HEK293 (cell line): ENCODE measurements around the gene HEYL.

Source experiments
- CTCF ChIA-PET: fragments of 350-600 bp; formaldehyde crosslinking; extraction: SDS; loops from one replicate; lab custom pipeline; 2021; ENCODE audit warnings: antibody characterized with exemption; lab: Yijun Ruan, JAX
- POLR2A ChIA-PET: fragments of 300-600 bp; formaldehyde crosslinking; extraction: SDS; loops from one replicate; lab custom pipeline; 2020; ENCODE audit warnings: antibody characterized with exemption, inconsistent platforms; lab: Yijun Ruan, JAX
- H3K27ac ChIP-seq: fragments of 200-500 bp; sonication (Bioruptor generic); 2 replicates; pipeline ENCODE4 v1.5.1; 2014; ENCODE audit warnings: low read depth, low read length, control low read depth, inconsistent platforms; ENCODE audit errors: extremely low read depth
- H3K36me3 ChIP-seq, 2 experiments: fragments of 200-500 bp in 1 of 2; sonication (Bioruptor generic) in 1 of 2; 1 replicate in 1 of 2; 2 replicates in 1 of 2; pipeline ENCODE4 v1.5.1; 2014 to 2017; ENCODE audit warnings: inconsistent platforms in 2 of 2, low read length in 2 of 2; ENCODE audit not compliant: control insufficient read depth in 2 of 2, insufficient read depth in 1 of 2
- H3K4me1 ChIP-seq: fragments of 200-500 bp; sonication (Bioruptor generic); 2 replicates; pipeline ENCODE4 v1.5.1; 2014; ENCODE audit warnings: mild to moderate bottlenecking, low read length, inconsistent platforms; ENCODE audit not compliant: control insufficient read depth, insufficient read depth
- H3K4me3 ChIP-seq: 2 replicates; pipeline ENCODE4 v1.5.1; 2011; ENCODE audit warnings: low read depth, mild to moderate bottlenecking, control low read depth, low read length, moderate library complexity
- H3K9me3 ChIP-seq: fragments of 200-500 bp; sonication (Bioruptor generic); 2 replicates; pipeline ENCODE4 v1.5.1; 2014; ENCODE audit warnings: low read depth, low read length, inconsistent platforms; ENCODE audit not compliant: control insufficient read depth, insufficient read depth
- EGR2 ChIP-seq: fragments of 450-650 bp; formaldehyde crosslinking; IDR thresholded peaks from 2 replicates; pipeline ENCODE4 v1.5.1; 2016; ENCODE audit warnings: low read depth, missing biosample characterization, missing genetic modification characterization
- GLIS2 ChIP-seq: fragments of 450-650 bp; formaldehyde crosslinking; IDR thresholded peaks from 2 replicates; pipeline ENCODE4 v1.5.1; 2016; ENCODE audit warnings: missing biosample characterization, missing genetic modification characterization
- HOXD13 ChIP-seq: sonication (generic); formaldehyde crosslinking; IDR thresholded peaks from 2 replicates; pipeline ENCODE4 v1.8.0; 2022; ENCODE audit warnings: missing genetic modification reagents, borderline replicate concordance
- KLF17 ChIP-seq: fragments of 450-650 bp; formaldehyde crosslinking; IDR thresholded peaks from 2 replicates; pipeline ENCODE4 v1.5.1; 2016; ENCODE audit warnings: missing biosample characterization, missing genetic modification characterization
- MYNN ChIP-seq: fragments of 450-650 bp; formaldehyde crosslinking; IDR thresholded peaks from 2 replicates; pipeline ENCODE4 v1.5.1; 2016; ENCODE audit warnings: missing biosample characterization, missing genetic modification characterization, borderline replicate concordance
- SCRT2 ChIP-seq: fragments of 450-650 bp; formaldehyde crosslinking; IDR thresholded peaks from 2 replicates; pipeline ENCODE4 v1.5.1; 2016; ENCODE audit warnings: missing biosample characterization, missing genetic modification characterization
- SP3 ChIP-seq: fragments of 450-650 bp; formaldehyde crosslinking; IDR thresholded peaks from 2 replicates; pipeline ENCODE4 v1.5.1; 2016; ENCODE audit warnings: missing biosample characterization, missing genetic modification characterization
- TRIM28 ChIP-seq: IDR thresholded peaks from 2 replicates; pipeline ENCODE4 v1.6.1; 2011; ENCODE audit warnings: low read length, control low read depth, borderline replicate concordance
- ZBTB20 ChIP-seq: fragments of 450-650 bp; formaldehyde crosslinking; IDR thresholded peaks from 2 replicates; pipeline ENCODE4 v1.5.1; 2016; ENCODE audit warnings: missing biosample characterization, missing genetic modification characterization
- ZBTB7A ChIP-seq: fragments of 450-650 bp; formaldehyde crosslinking; IDR thresholded peaks from 2 replicates; pipeline ENCODE4 v1.5.1; 2016; ENCODE audit warnings: low read depth, missing biosample characterization, missing genetic modification characterization
- ZFHX2 ChIP-seq: fragments of 450-650 bp; formaldehyde crosslinking; conservative IDR thresholded peaks from 2 replicates; pipeline ENCODE4 v1.5.1; 2016; ENCODE audit warnings: missing biosample characterization, missing genetic modification characterization
- ZNF23 ChIP-seq: fragments of 450-650 bp; formaldehyde crosslinking; IDR thresholded peaks from 2 replicates; pipeline ENCODE4 v1.5.1; 2016; ENCODE audit warnings: missing biosample characterization, missing genetic modification characterization, borderline replicate concordance
- ZNF248 ChIP-seq: fragments of 450-650 bp; formaldehyde crosslinking; IDR thresholded peaks from 2 replicates; pipeline ENCODE4 v1.5.1; 2017; ENCODE audit warnings: missing biosample characterization, missing genetic modification characterization
- ZNF311 ChIP-seq: fragments of 450-650 bp; formaldehyde crosslinking; IDR thresholded peaks from 2 replicates; pipeline ENCODE4 v1.5.1; 2017; ENCODE audit warnings: missing biosample characterization, missing genetic modification characterization, borderline replicate concordance
- ZNF324 ChIP-seq: fragments of 450-650 bp; formaldehyde crosslinking; IDR thresholded peaks from 2 replicates; pipeline ENCODE4 v1.5.1; 2016; ENCODE audit warnings: missing biosample characterization, missing genetic modification characterization
- ZNF585B ChIP-seq: fragments of 450-650 bp; formaldehyde crosslinking; IDR thresholded peaks from 2 replicates; pipeline ENCODE4 v1.5.1; 2016; ENCODE audit warnings: missing biosample characterization, missing genetic modification characterization
- ZNF639 ChIP-seq: fragments of 450-650 bp; formaldehyde crosslinking; IDR thresholded peaks from 2 replicates; pipeline ENCODE4 v1.5.1; 2016; ENCODE audit warnings: missing biosample characterization, missing genetic modification characterization
- ZNF837 ChIP-seq: fragments of 450-650 bp; formaldehyde crosslinking; IDR thresholded peaks from 2 replicates; pipeline ENCODE4 v1.5.1; 2016; ENCODE audit warnings: missing biosample characterization, missing genetic modification characterization
- ZSCAN16 ChIP-seq: fragments of 450-650 bp; formaldehyde crosslinking; IDR thresholded peaks from 2 replicates; pipeline ENCODE4 v1.5.1; 2016; ENCODE audit warnings: missing biosample characterization, missing genetic modification characterization
- TF ChIP-seq, protein P1 (sequence below): fragments of 450-650 bp; formaldehyde crosslinking; IDR thresholded peaks from 2 replicates; pipeline ENCODE4 v1.5.1; 2017; ENCODE audit warnings: missing biosample characterization, missing genetic modification characterization
- TF ChIP-seq, protein P2 (sequence below): fragments of 450-650 bp; formaldehyde crosslinking; IDR thresholded peaks from 2 replicates; pipeline ENCODE4 v1.5.1; 2017; ENCODE audit warnings: missing biosample characterization, missing genetic modification characterization
- TF ChIP-seq, protein P3 (sequence below): fragments of 450-650 bp; formaldehyde crosslinking; conservative IDR thresholded peaks from 2 replicates; pipeline ENCODE4 v1.5.1; 2016; ENCODE audit warnings: low read depth, missing biosample characterization, missing genetic modification characterization

HEYL gene

DNA sequence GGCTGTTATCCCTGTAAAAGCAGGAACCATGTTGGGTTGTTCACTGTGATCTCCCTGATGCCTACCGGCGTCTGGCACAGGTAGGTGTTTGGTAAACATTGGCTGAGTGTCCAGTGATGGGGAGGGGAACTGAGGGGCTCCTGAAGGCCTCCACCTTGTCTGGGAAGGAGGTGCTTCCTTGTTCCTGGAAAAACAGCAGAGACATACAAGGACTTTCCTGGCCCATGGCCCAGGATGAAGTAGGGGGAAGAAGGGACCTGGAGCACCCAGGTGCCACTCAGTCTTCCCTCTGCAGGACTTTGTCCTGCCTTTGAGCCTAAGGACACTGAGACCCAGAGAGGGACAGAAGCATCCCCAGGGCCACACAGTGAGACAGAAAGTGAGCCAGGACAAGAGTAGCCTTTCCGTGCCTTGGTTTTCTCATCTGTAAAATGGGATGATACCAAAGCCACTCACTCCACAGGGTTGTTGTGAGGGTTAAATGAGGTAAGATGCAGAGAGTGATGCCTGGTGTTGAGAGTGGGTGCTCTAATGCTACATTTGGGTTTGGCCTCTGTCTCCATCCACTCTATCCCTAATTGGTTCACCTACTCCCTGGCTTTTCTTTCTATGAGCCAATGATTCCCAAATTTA, 6.1 kb upstream of the HEYL start:
- TF ChIP-seq ZNF23 (tag by site-specific recombination) (no peak), ZNF324 (tag by site-specific recombination) (no peak), MYNN (no peak), KLF17 (tag by site-specific recombination) (no peak), SP3 (tag by site-specific recombination) (no peak), ZNF311 (tag by site-specific recombination) (no peak), SCRT2 (no peak), ZBTB7A (no peak)
- Histone ChIP-seq H3K27ac (no peak overlapping the region), H3K9me3 (no peaks in the 10 kb centered on the region), H3K4me1 (no peaks in the 10 kb centered on the region), H3K4me3 (no peak overlapping the region), H3K36me3 (no peaks in the 10 kb centered on the region)
- POLR2A ChIA-PET, result no interaction called here
- CTCF ChIA-PET, result interaction anchor here (0.8 to 15.5 kb wide), 4 partner anchors 8 to 40 kb away, joined by 3 to 350 read pairs (median 26); no protein-coding TSS in a partner anchor

GRCh38 chr1:39643705-39644104, 4.3 kb upstream of the HEYL start:
- no peaks in the 10 kb centered on the region for H3K9me3 ChIP-seq
- H3K4me3 ChIP-seq, result no peak overlapping the region
- CTCF ChIA-PET, result interaction anchor here (0.5 to 4.2 kb wide), 4 partner anchors 10 to 559 kb away, joined by 3 to 21 read pairs (median 6); no protein-coding TSS in a partner anchor
- no peaks in the 10 kb centered on the region for H3K4me1 ChIP-seq
- no peaks in the 10 kb centered on the region for H3K36me3 ChIP-seq
- TF ChIP-seq, protein P1, sequence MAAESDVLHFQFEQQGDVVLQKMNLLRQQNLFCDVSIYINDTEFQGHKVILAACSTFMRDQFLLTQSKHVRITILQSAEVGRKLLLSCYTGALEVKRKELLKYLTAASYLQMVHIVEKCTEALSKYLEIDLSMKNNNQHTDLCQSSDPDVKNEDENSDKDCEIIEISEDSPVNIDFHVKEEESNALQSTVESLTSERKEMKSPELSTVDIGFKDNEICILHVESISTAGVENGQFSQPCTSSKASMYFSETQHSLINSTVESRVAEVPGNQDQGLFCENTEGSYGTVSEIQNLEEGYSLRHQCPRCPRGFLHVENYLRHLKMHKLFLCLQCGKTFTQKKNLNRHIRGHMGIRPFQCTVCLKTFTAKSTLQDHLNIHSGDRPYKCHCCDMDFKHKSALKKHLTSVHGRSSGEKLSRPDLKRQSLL (tag by site-specific recombination), result no peak
- TF ChIP-seq ZNF311 (tag by site-specific recombination), result no peak
- TF ChIP-seq, protein P2, sequence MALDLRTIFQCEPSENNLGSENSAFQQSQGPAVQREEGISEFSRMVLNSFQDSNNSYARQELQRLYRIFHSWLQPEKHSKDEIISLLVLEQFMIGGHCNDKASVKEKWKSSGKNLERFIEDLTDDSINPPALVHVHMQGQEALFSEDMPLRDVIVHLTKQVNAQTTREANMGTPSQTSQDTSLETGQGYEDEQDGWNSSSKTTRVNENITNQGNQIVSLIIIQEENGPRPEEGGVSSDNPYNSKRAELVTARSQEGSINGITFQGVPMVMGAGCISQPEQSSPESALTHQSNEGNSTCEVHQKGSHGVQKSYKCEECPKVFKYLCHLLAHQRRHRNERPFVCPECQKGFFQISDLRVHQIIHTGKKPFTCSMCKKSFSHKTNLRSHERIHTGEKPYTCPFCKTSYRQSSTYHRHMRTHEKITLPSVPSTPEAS (tag by site-specific recombination), result no peak
- no peak for TF ChIP-seq ZNF585B (tag by site-specific recombination)
- no peak for TF ChIP-seq ZNF837 (tag by site-specific recombination)
- no peak for TF ChIP-seq ZSCAN16 (tag by site-specific recombination)
- no peak overlapping the region for H3K27ac ChIP-seq
- POLR2A ChIA-PET, result no interaction called here

GRCh38 chr1:39642796-39643195, 3.4 kb upstream of the HEYL start:
- POLR2A ChIA-PET, result no interaction called here
- H3K27ac ChIP-seq, result no peak overlapping the region
- H3K4me3 ChIP-seq, result no peak overlapping the region
- no peaks in the 10 kb centered on the region for H3K36me3 ChIP-seq
- CTCF ChIA-PET, result interaction anchor here (4.2 kb wide), 1 partner anchor 16 kb away, joined by 21 read pairs; no protein-coding TSS in a partner anchor
- H3K9me3 ChIP-seq, result no peaks in the 10 kb centered on the region
- TF ChIP-seq HOXD13 (no peak), EGR2 (peak; percentile 73), TRIM28 (no peak), ZNF248 (tag by site-specific recombination) (no peak), ZFHX2 (peak; percentile 73), GLIS2 (no peak), ZNF639 (tag by site-specific recombination) (no peak), ZBTB20 (tag by site-specific recombination) (no peak)
- TF ChIP-seq, protein P3, sequence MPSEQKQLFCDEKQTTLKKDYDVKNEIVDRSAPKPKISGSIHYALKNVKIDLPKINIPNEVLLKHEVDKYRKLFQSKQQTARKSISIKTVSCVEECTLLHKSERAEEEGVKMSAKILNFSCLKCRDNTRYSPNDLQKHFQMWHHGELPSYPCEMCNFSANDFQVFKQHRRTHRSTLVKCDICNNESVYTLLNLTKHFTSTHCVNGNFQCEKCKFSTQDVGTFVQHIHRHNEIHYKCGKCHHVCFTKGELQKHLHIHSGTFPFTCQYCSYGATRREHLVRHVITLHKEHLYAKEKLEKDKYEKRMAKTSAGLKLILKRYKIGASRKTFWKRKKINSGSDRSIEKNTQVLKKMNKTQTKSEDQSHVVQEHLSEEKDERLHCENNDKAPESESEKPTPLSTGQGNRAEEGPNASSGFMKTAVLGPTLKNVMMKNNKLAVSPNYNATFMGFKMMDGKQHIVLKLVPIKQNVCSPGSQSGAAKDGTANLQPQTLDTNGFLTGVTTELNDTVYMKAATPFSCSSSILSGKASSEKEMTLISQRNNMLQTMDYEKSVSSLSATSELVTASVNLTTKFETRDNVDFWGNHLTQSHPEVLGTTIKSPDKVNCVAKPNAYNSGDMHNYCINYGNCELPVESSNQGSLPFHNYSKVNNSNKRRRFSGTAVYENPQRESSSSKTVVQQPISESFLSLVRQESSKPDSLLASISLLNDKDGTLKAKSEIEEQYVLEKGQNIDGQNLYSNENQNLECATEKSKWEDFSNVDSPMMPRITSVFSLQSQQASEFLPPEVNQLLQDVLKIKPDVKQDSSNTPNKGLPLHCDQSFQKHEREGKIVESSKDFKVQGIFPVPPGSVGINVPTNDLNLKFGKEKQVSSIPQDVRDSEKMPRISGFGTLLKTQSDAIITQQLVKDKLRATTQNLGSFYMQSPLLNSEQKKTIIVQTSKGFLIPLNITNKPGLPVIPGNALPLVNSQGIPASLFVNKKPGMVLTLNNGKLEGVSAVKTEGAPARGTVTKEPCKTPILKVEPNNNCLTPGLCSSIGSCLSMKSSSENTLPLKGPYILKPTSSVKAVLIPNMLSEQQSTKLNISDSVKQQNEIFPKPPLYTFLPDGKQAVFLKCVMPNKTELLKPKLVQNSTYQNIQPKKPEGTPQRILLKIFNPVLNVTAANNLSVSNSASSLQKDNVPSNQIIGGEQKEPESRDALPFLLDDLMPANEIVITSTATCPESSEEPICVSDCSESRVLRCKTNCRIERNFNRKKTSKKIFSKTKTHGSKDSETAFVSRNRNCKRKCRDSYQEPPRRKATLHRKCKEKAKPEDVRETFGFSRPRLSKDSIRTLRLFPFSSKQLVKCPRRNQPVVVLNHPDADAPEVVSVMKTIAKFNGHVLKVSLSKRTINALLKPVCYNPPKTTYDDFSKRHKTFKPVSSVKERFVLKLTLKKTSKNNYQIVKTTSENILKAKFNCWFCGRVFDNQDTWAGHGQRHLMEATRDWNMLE (tag by site-specific recombination), result no peak
- no peaks in the 10 kb centered on the region for H3K4me1 ChIP-seq
